Astrocyte (in vitro differentiated cells and primary cell): ENCODE results near the gene CA7. TPM values are rescaled to one million over a fixed set of nuclear protein-coding genes. Genes with fewer than 3 reads are reported as not detected.

Source experiments
- DNase-seq: peaks from one replicate; pipeline ENCODE4 v3.0.0-alpha.2; 2010; ENCODE audit warnings: low read depth
- FAIRE-seq: peaks from 2 replicates; lab custom pipeline; 2011; peaks lifted over from hg19 to GRCh38; lab: Jason Lieb, UNC
- H2AFZ ChIP-seq: 2 replicates; pipeline ENCODE4 v1.6.0; 2012; ENCODE audit warnings: low read depth, low read length, inconsistent platforms
- H3K27ac ChIP-seq: 2 replicates; pipeline ENCODE4 v1.5.1; 2011; ENCODE audit warnings: low read depth, low read length, inconsistent platforms
- H3K27me3 ChIP-seq: 2 replicates; pipeline ENCODE4 v1.6.0; 2011; ENCODE audit warnings: low read length, inconsistent platforms; ENCODE audit not compliant: insufficient read depth
- H3K36me3 ChIP-seq: 2 replicates; pipeline ENCODE4 v1.5.1; 2011; ENCODE audit warnings: low read length, inconsistent platforms; ENCODE audit not compliant: insufficient read depth
- H3K4me1 ChIP-seq: 2 replicates; pipeline ENCODE4 v1.5.1; 2011; ENCODE audit warnings: low read length, inconsistent platforms; ENCODE audit not compliant: insufficient read depth
- H3K4me2 ChIP-seq: 2 replicates; pipeline ENCODE4 v1.6.0; 2012; ENCODE audit warnings: low read length, inconsistent platforms
- H3K4me3 ChIP-seq: 2 replicates; pipeline ENCODE4 v1.5.1; 2011; ENCODE audit warnings: low read depth, mild to moderate bottlenecking, low read length, inconsistent platforms; ENCODE audit not compliant: insufficient read depth
- H3K79me2 ChIP-seq: 2 replicates; pipeline ENCODE4 v1.6.0; 2012; ENCODE audit warnings: mild to moderate bottlenecking, low read length, inconsistent platforms; ENCODE audit not compliant: insufficient read depth
- H3K9ac ChIP-seq: 2 replicates; pipeline ENCODE4 v1.6.0; 2012; ENCODE audit warnings: mild to moderate bottlenecking, low read length, inconsistent platforms
- H3K9me3 ChIP-seq: 2 replicates; pipeline ENCODE4 v1.5.1; 2012; ENCODE audit warnings: low read depth, mild to moderate bottlenecking, low read length, inconsistent platforms; ENCODE audit not compliant: insufficient read depth
- H4K20me1 ChIP-seq: 2 replicates; pipeline ENCODE4 v1.6.0; 2012; ENCODE audit warnings: low read length, inconsistent platforms; ENCODE audit not compliant: insufficient read depth
- H3K27ac Mint-ChIP-seq: one replicate; pipeline ENCODE4 v1.8.0; 2021; ENCODE audit warnings: mild to moderate bottlenecking, mixed read lengths; ENCODE audit not compliant: unreplicated experiment
- H3K27me3 Mint-ChIP-seq: one replicate; pipeline ENCODE4 v1.8.0; 2021; ENCODE audit warnings: low read depth, mixed read lengths; ENCODE audit not compliant: unreplicated experiment
- H3K36me3 Mint-ChIP-seq: one replicate; pipeline ENCODE4 v1.8.0; 2021; ENCODE audit warnings: low read depth, mixed read lengths; ENCODE audit not compliant: unreplicated experiment
- H3K4me1 Mint-ChIP-seq: one replicate; pipeline ENCODE4 v1.8.0; 2021; ENCODE audit warnings: low read depth, mixed read lengths; ENCODE audit not compliant: unreplicated experiment
- H3K4me3 Mint-ChIP-seq: one replicate; pipeline ENCODE4 v1.8.0; 2021; ENCODE audit warnings: mild to moderate bottlenecking, moderate library complexity, mixed read lengths; ENCODE audit not compliant: unreplicated experiment
- H3K9me3 Mint-ChIP-seq: one replicate; pipeline ENCODE4 v1.8.0; 2021; ENCODE audit warnings: mild to moderate bottlenecking, mixed read lengths; ENCODE audit not compliant: unreplicated experiment
- EZH2 ChIP-seq: IDR thresholded peaks from 2 replicates; pipeline ENCODE4 v1.6.1; 2012; ENCODE audit warnings: mild to moderate bottlenecking, low read length, inconsistent platforms; ENCODE audit not compliant: insufficient read depth
- total RNA-seq: library from RNA; stranded (reverse); gene quantifications from 2 replicates; pipeline ENCODE4 v1.2.1, GENCODE V29; 2021
- TF ChIP-seq, protein P1 (sequence below): IDR thresholded peaks from 2 replicates; pipeline ENCODE4 v1.5.1; 2011; ENCODE audit warnings: low read depth, mild to moderate bottlenecking, inconsistent platforms, low read length, moderate library complexity; ENCODE audit not compliant: insufficient read depth

Gene CA7
- total RNA-seq, 1 donor from 2014 or later = not detected

DNA sequence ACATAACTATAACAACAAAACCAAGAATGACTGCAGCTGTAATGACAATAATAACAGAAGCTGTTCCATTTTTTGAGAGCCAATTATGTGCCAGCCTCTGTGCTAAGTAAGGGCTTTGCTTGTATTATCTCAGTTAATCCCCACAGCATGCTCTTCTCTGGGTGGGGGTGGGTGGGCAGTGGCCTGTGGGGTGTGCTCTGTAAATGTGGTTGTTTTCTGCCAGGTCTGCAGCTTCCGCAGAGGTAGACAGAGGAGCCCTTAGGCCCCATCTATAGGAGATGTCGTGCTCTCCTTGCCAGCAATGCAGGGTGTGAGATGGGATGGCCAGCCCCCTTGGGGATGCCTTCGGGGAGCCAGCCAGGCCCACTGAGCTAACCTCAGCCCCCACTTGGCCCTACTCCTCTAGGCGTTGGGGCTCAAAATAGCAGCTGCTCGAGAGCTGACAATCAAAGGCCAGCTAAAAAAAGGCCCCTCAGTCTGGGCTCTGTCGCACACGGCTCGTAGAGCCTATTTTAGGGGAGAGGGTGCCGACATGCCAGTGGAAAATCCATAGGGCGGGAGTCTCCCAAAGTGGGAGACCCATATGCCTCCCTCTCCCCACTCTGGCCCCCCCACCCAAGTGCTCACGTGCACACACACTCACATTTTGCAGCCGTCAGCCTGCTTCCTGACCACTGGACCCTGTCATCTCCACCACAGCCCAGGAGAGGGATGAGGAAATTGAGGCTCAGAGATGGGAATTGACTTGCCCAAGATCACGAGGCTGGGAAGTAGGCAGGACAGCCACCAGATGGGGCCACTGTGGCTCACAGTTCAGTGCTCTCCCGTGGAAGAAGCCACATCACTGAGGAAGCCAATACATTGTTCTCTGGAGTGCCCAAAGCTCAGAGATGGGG, 58.7 kb downstream of the CA7 start:
- Histone ChIP-seq H3K4me1 (peaks cover 12% of the 10 kb centered on the region), H3K4me3 (no peak overlapping the region), H3K79me2 (no peaks in the 10 kb centered on the region), H3K36me3 (no peaks in the 10 kb centered on the region), H3K4me2 (no peak overlapping the region), H4K20me1 (no peaks in the 10 kb centered on the region), H3K9ac (no peak overlapping the region), H3K27ac (no peak overlapping the region), H3K9me3 (no peaks in the 10 kb centered on the region), H3K27me3 (peaks cover 2% of the 10 kb centered on the region), H2AFZ (no peak overlapping the region)
- Mint-ChIP-seq H3K36me3 (peaks cover 4% of the 10 kb centered on the region), H3K4me1 (peaks cover 37% of the 10 kb centered on the region), H3K9me3 (peaks cover 8% of the 10 kb centered on the region), H3K27me3 (peaks cover 18% of the 10 kb centered on the region), H3K27ac (no peak overlapping the region), H3K4me3 (no peak overlapping the region)
- TF ChIP-seq, protein P1, sequence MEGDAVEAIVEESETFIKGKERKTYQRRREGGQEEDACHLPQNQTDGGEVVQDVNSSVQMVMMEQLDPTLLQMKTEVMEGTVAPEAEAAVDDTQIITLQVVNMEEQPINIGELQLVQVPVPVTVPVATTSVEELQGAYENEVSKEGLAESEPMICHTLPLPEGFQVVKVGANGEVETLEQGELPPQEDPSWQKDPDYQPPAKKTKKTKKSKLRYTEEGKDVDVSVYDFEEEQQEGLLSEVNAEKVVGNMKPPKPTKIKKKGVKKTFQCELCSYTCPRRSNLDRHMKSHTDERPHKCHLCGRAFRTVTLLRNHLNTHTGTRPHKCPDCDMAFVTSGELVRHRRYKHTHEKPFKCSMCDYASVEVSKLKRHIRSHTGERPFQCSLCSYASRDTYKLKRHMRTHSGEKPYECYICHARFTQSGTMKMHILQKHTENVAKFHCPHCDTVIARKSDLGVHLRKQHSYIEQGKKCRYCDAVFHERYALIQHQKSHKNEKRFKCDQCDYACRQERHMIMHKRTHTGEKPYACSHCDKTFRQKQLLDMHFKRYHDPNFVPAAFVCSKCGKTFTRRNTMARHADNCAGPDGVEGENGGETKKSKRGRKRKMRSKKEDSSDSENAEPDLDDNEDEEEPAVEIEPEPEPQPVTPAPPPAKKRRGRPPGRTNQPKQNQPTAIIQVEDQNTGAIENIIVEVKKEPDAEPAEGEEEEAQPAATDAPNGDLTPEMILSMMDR = no peak
- TF ChIP-seq EZH2 = no peak
- DNase-seq = no peak
- FAIRE-seq = no peak

Other genes with a start within 250 kb of the CA7 start
- 62.0 and 62.4 TPM in 2 replicates for gene CMTM3, start 239.7 kb upstream of the CA7 start, total RNA-seq
- gene CMTM4, start 147.7 kb upstream of the CA7 start, total RNA-seq = 20.2 and 20.9 TPM in 2 replicates
- gene DYNC1LI2, start 92.8 kb upstream of the CA7 start, total RNA-seq = 133 and 150 TPM in 2 replicates
- gene TERB1, start 42.8 kb upstream of the CA7 start, total RNA-seq = 0.16 and 0.50 TPM in 2 replicates
- gene NAE1, start 13.4 kb upstream of the CA7 start, total RNA-seq = 55.0 and 65.0 TPM in 2 replicates
- gene PDP2, start 36.1 kb downstream of the CA7 start, total RNA-seq = 12.1 and 16.8 TPM in 2 replicates
- gene CDH16, start 74.5 kb downstream of the CA7 start, total RNA-seq = not detected in 2 replicates
- 10.2 and 12.1 TPM in 2 replicates for gene RRAD, start 81.1 kb downstream of the CA7 start, total RNA-seq
- 69.5 and 75.6 TPM in 2 replicates for gene CIAO2B, start 90.0 kb downstream of the CA7 start, total RNA-seq
- 22.9 and 28.8 TPM in 2 replicates for gene CES2, start 91.1 kb downstream of the CA7 start, total RNA-seq
- 0.77 and 1.5 TPM in 2 replicates for gene CES3, start 116.9 kb downstream of the CA7 start, total RNA-seq
- 1.2 TPM in 2 replicates for gene CES4A, start 144.2 kb downstream of the CA7 start, total RNA-seq
- gene CBFB, start 184.7 kb downstream of the CA7 start, total RNA-seq = 94.8 and 104 TPM in 2 replicates